Uterus (tissue), 2 donors: ENCODE results near the gene GSDME.

Experiments used
- CTCF ChIP-seq, 4 experiments: fragments of 200-600 bp in 2 of 4; fragments of 450-650 bp in 2 of 4; sonication (generic) in 2 of 4; IDR thresholded peaks; one replicate each; pipeline ENCODE4 v1.5.1; 2016 to 2019; ENCODE audit warnings: antibody characterized with exemption in 4 of 4, mild to moderate bottlenecking in 2 of 4, moderate library complexity in 1 of 4
- POLR2A ChIP-seq, 2 donors: fragments of 450-650 bp; IDR thresholded peaks; one replicate each; pipeline ENCODE4 v1.6.1; 2016; ENCODE audit warnings: antibody characterized with exemption in 2 of 2, mild to moderate bottlenecking in 1 of 2, moderate library complexity in 1 of 2

GRCh38 chr7:24786306-24786705 lies 29.0 kb upstream of the GSDME start:
- TF ChIP-seq CTCF (IDR thresholded peaks at IDR 0.05) (no peak), POLR2A (IDR thresholded peaks at IDR 0.05) (no peak)
